Loucy (cell line): ENCODE measurements around the gene DKK2.

Experiments used
- CTCF ChIP-seq: fragments of 200-600 bp; sonication (generic); conservative IDR thresholded peaks from 2 replicates; pipeline ENCODE4 v1.5.1; 2014; ENCODE audit warnings: mild to moderate bottlenecking, antibody characterized with exemption, low read length
- EZH2phosphoT487 ChIP-seq: fragments of 200-600 bp; IDR thresholded peaks from 2 replicates; pipeline ENCODE4 v1.6.1; 2018; ENCODE audit warnings: antibody characterized with exemption, mild to moderate bottlenecking, moderate library complexity, borderline replicate concordance

- TF ChIP-seq CTCF, result no peak
- TF ChIP-seq EZH2phosphoT487, result no peak
These were observed 126.5 kb downstream of the DKK2 start for GRCh38 chr4:106909486-106910188.
